KOPT-K1 (cell line): Measurements from ENCODE around the gene FSHR.

ENCODE experiments used
- H3K27ac ChIP-seq: fragments of 200-600 bp; sonication (generic); 2 replicates; pipeline ENCODE4 v1.5.1; 2016; ENCODE audit warnings: antibody characterized with exemption, mild to moderate bottlenecking, low read depth, low read length; ENCODE audit not compliant: poor library complexity, severe bottlenecking
- H3K36me3 ChIP-seq: fragments of 200-600 bp; sonication (generic); 2 replicates; pipeline ENCODE4 v1.5.1; 2017; ENCODE audit warnings: antibody characterized with exemption, mild to moderate bottlenecking, low read length, moderate library complexity; ENCODE audit not compliant: insufficient read depth
- H3K9me3 ChIP-seq: fragments of 200-600 bp; sonication (generic); 2 replicates; pipeline ENCODE4 v1.5.1; 2017; ENCODE audit warnings: antibody characterized with exemption, low read length, mild to moderate bottlenecking; ENCODE audit not compliant: insufficient read depth, poor library complexity, severe bottlenecking

Gene FSHR

GRCh38 chr2:49069829-49070228 is 84.5 kb downstream of the FSHR start:
- no peaks in the 10 kb centered on the region for H3K9me3 ChIP-seq
- no peak overlapping the region for H3K27ac ChIP-seq
- no peaks in the 10 kb centered on the region for H3K36me3 ChIP-seq

- Histone ChIP-seq H3K36me3 (no peaks in the 10 kb centered on the region), H3K27ac (no peak overlapping the region), H3K9me3 (no peaks in the 10 kb centered on the region)
Observed at GRCh38 chr2:49068613-49069012, 85.7 kb downstream of the FSHR start.

GRCh38 chr2:49067971-49068370 is 86.3 kb downstream of the FSHR start:
- Histone ChIP-seq H3K9me3 (no peaks in the 10 kb centered on the region), H3K27ac (no peak overlapping the region), H3K36me3 (no peaks in the 10 kb centered on the region)

GRCh38 chr2:49053156-49053555 is 101.2 kb downstream of the FSHR start:
- Histone ChIP-seq H3K36me3 (no peaks in the 10 kb centered on the region), H3K9me3 (no peaks in the 10 kb centered on the region), H3K27ac (no peak overlapping the region)

GRCh38 chr2:49050265-49050664 is 104.0 kb downstream of the FSHR start:
- no peaks in the 10 kb centered on the region for H3K36me3 ChIP-seq
- H3K27ac ChIP-seq: no peak overlapping the region
- no peaks in the 10 kb centered on the region for H3K9me3 ChIP-seq

GRCh38 chr2:49049161-49049560 is 105.2 kb downstream of the FSHR start:
- no peaks in the 10 kb centered on the region for H3K36me3 ChIP-seq
- H3K27ac ChIP-seq: no peak overlapping the region
- no peaks in the 10 kb centered on the region for H3K9me3 ChIP-seq

GRCh38 chr2:49045083-49045482 is 109.2 kb downstream of the FSHR start:
- H3K36me3 ChIP-seq: no peaks in the 10 kb centered on the region

GRCh38 chr2:49044350-49045079 is 109.8 kb downstream of the FSHR start:
- H3K36me3 ChIP-seq: no peaks in the 10 kb centered on the region

More at GRCh38 chr2:49045083-49045482, 109.2 kb downstream of the FSHR start:
- no peak overlapping the region for H3K27ac ChIP-seq
- H3K9me3 ChIP-seq: no peaks in the 10 kb centered on the region

GRCh38 chr2:49043405-49043982 is 110.8 kb downstream of the FSHR start:
- Histone ChIP-seq H3K27ac (no peak overlapping the region), H3K36me3 (no peaks in the 10 kb centered on the region), H3K9me3 (no peaks in the 10 kb centered on the region)

More at GRCh38 chr2:49044350-49045079, 109.8 kb downstream of the FSHR start:
- no peak overlapping the region for H3K27ac ChIP-seq
- no peaks in the 10 kb centered on the region for H3K9me3 ChIP-seq

- Histone ChIP-seq H3K27ac (no peak overlapping the region), H3K9me3 (no peaks in the 10 kb centered on the region), H3K36me3 (no peaks in the 10 kb centered on the region)
Observed at GRCh38 chr2:49042488-49042887, 111.8 kb downstream of the FSHR start.

GRCh38 chr2:49041061-49041460 is 113.3 kb downstream of the FSHR start:
- H3K9me3 ChIP-seq: no peaks in the 10 kb centered on the region
- no peak overlapping the region for H3K27ac ChIP-seq
- no peaks in the 10 kb centered on the region for H3K36me3 ChIP-seq

GRCh38 chr2:49037197-49037596 is 117.1 kb downstream of the FSHR start:
- no peak overlapping the region for H3K27ac ChIP-seq
- H3K9me3 ChIP-seq: no peaks in the 10 kb centered on the region
- H3K36me3 ChIP-seq: no peaks in the 10 kb centered on the region

GRCh38 chr2:49035481-49035880 is 118.8 kb downstream of the FSHR start:
- no peak overlapping the region for H3K27ac ChIP-seq
- H3K9me3 ChIP-seq: no peaks in the 10 kb centered on the region
- H3K36me3 ChIP-seq: no peaks in the 10 kb centered on the region

- Histone ChIP-seq H3K9me3 (no peaks in the 10 kb centered on the region), H3K36me3 (no peaks in the 10 kb centered on the region), H3K27ac (no peak overlapping the region)
Observed at GRCh38 chr2:49033394-49034185, 120.7 kb downstream of the FSHR start.

- Histone ChIP-seq H3K36me3 (no peaks in the 10 kb centered on the region), H3K9me3 (no peaks in the 10 kb centered on the region), H3K27ac (no peak overlapping the region)
Observed at GRCh38 chr2:49032936-49033335, 121.4 kb downstream of the FSHR start.
